Measurements from ENCODE around the gene MCU. TPM values are rescaled to one million over a fixed set of nuclear protein-coding genes. Genes with fewer than 3 reads are reported as not detected.

The MCU gene
- total RNA-seq, 1 donor from 2014 or later = 66.3 TPM

- no peak overlapping the region for H3K9ac ChIP-seq
- no peaks in the 10 kb centered on the region for H3K9me3 Mint-ChIP-seq
- H3K4me3 Mint-ChIP-seq = no peak overlapping the region
- no peaks in the 10 kb centered on the region for H3K27me3 ChIP-seq
- TF ChIP-seq EZH2phosphoT487 (IDR thresholded peaks at IDR 0.05) = no peak
- no peak for TF ChIP-seq EZH2 (IDR thresholded peaks at IDR 0.05)
- no peak for TF ChIP-seq CTCF (IDR thresholded peaks at IDR 0.05)
- no peak overlapping the region for H3K4me2 ChIP-seq
- no peaks in the 10 kb centered on the region for H3K36me3 ChIP-seq
- H3K27me3 Mint-ChIP-seq (ENCODE audit: insufficient read depth, low read depth) = no peaks in the 10 kb centered on the region
- H4K20me1 ChIP-seq (ENCODE audit: low read depth) = peaks cover 4% of the 10 kb centered on the region
- H3K4me1 ChIP-seq = peaks cover 8% of the 10 kb centered on the region
- no peaks in the 10 kb centered on the region for H3K9me3 ChIP-seq (ENCODE audit: low read depth)
- no peak for DNase-seq (ENCODE audit: low spot score)
- peaks cover 8% of the 10 kb centered on the region for H3K4me1 Mint-ChIP-seq
- no peak overlapping the region for H3K27ac Mint-ChIP-seq
- H3K79me2 ChIP-seq (ENCODE audit: low read depth) = peaks cover 31% of the 10 kb centered on the region
- no peak overlapping the region for H3K27ac ChIP-seq
- H2AFZ ChIP-seq (replicated peaks) = no peak overlapping the region
- no peaks in the 10 kb centered on the region for H3K36me3 Mint-ChIP-seq
- H3K4me3 ChIP-seq = no peak overlapping the region
- no peaks in the 10 kb centered on the region for H3F3A ChIP-seq (ENCODE audit: low read depth)
Observed at GRCh38 chr10:72794260-72794659, 102.3 kb downstream of the MCU start.

- H4K20me1 ChIP-seq (ENCODE audit: low read depth) = peaks cover 4% of the 10 kb centered on the region
- Mint-ChIP-seq H3K4me1 (peaks cover 10% of the 10 kb centered on the region), H3K27me3 (ENCODE audit: insufficient read depth, low read depth) (no peaks in the 10 kb centered on the region), H3K27ac (no peak overlapping the region), H3K4me3 (no peak overlapping the region), H3K9me3 (no peaks in the 10 kb centered on the region), H3K36me3 (no peaks in the 10 kb centered on the region)
- no peak overlapping the region for H3K9ac ChIP-seq
- peaks cover 25% of the 10 kb centered on the region for H3K79me2 ChIP-seq (ENCODE audit: low read depth)
- H3K4me3 ChIP-seq = no peak overlapping the region
- no peak overlapping the region for H2AFZ ChIP-seq (replicated peaks)
- no peak for TF ChIP-seq EZH2phosphoT487 (IDR thresholded peaks at IDR 0.05)
- TF ChIP-seq CTCF (IDR thresholded peaks at IDR 0.05) = no peak
- no peak for TF ChIP-seq EZH2 (IDR thresholded peaks at IDR 0.05)
- no peak overlapping the region for H3K4me2 ChIP-seq
- H3K36me3 ChIP-seq = no peaks in the 10 kb centered on the region
- no peaks in the 10 kb centered on the region for H3K27me3 ChIP-seq
- no peak overlapping the region for H3K27ac ChIP-seq
- H3F3A ChIP-seq (ENCODE audit: low read depth) = no peaks in the 10 kb centered on the region
- H3K4me1 ChIP-seq = peaks cover 8% of the 10 kb centered on the region
- H3K9me3 ChIP-seq (ENCODE audit: low read depth) = no peaks in the 10 kb centered on the region
- DNase-seq (ENCODE audit: low spot score) = no peak
Observed at GRCh38 chr10:72796042-72796441, 104.1 kb downstream of the MCU start.

DNA sequence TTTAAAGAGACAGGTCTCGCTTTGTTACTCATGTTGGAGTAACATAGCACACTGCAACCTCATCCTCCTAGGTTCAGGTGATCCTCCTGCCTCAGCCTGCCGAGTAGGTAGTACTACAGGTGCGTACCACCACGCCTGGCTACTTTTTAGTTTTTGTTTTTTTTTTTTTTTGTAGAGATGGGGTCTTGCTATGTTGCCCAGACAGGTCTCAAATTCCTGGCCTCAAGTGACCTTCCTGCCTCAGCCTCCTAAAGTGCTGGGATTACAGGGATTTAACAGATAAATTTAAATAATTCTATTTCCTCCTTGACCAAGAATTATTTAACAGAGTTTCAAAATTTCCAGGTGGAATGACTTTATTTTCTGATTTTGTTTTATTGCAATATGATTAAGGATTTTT lies 104.6 kb downstream of the MCU start:
- Mint-ChIP-seq H3K36me3 (no peaks in the 10 kb centered on the region), H3K4me1 (peaks cover 10% of the 10 kb centered on the region), H3K4me3 (no peak overlapping the region), H3K9me3 (no peaks in the 10 kb centered on the region), H3K27me3 (ENCODE audit: insufficient read depth, low read depth) (no peaks in the 10 kb centered on the region), H3K27ac (no peak overlapping the region)
- Histone ChIP-seq H3F3A (ENCODE audit: low read depth) (no peaks in the 10 kb centered on the region), H4K20me1 (ENCODE audit: low read depth) (peaks cover 4% of the 10 kb centered on the region), H3K9me3 (ENCODE audit: low read depth) (no peaks in the 10 kb centered on the region), H3K36me3 (no peaks in the 10 kb centered on the region), H3K27ac (no peak overlapping the region), H3K4me2 (no peak overlapping the region), H3K4me3 (no peak overlapping the region), H2AFZ (replicated peaks) (no peak overlapping the region), H3K4me1 (peaks cover 8% of the 10 kb centered on the region), H3K27me3 (no peaks in the 10 kb centered on the region), H3K79me2 (ENCODE audit: low read depth) (peaks cover 25% of the 10 kb centered on the region), H3K9ac (no peak overlapping the region)
- DNase-seq (ENCODE audit: low spot score) = no peak
- TF ChIP-seq EZH2 (IDR thresholded peaks at IDR 0.05) = no peak
- TF ChIP-seq EZH2phosphoT487 (IDR thresholded peaks at IDR 0.05) = no peak

- no peaks in the 10 kb centered on the region for H3K36me3 ChIP-seq
- H3K4me1 Mint-ChIP-seq = peaks cover 4% of the 10 kb centered on the region
- no peak overlapping the region for H3K4me3 Mint-ChIP-seq
- no peaks in the 10 kb centered on the region for H3K9me3 ChIP-seq (ENCODE audit: low read depth)
- no peak for DNase-seq (ENCODE audit: low spot score)
- H3K4me2 ChIP-seq = no peak overlapping the region
- no peak overlapping the region for H3K27ac ChIP-seq
- TF ChIP-seq EZH2 (IDR thresholded peaks at IDR 0.05) = no peak
- TF ChIP-seq EZH2phosphoT487 (IDR thresholded peaks at IDR 0.05) = no peak
- no peak for TF ChIP-seq CTCF (IDR thresholded peaks at IDR 0.05)
- no peak overlapping the region for H3K27ac Mint-ChIP-seq
- H3K36me3 Mint-ChIP-seq = no peaks in the 10 kb centered on the region
- H3K27me3 Mint-ChIP-seq (ENCODE audit: insufficient read depth, low read depth) = no peaks in the 10 kb centered on the region
- H2AFZ ChIP-seq (replicated peaks) = no peak overlapping the region
- H3K4me1 ChIP-seq = no peaks in the 10 kb centered on the region
- H3F3A ChIP-seq (ENCODE audit: low read depth) = peaks cover 3% of the 10 kb centered on the region
- no peaks in the 10 kb centered on the region for H4K20me1 ChIP-seq (ENCODE audit: low read depth)
- H3K9ac ChIP-seq = no peak overlapping the region
- H3K4me3 ChIP-seq = no peak overlapping the region
- no peaks in the 10 kb centered on the region for H3K27me3 ChIP-seq
- no peaks in the 10 kb centered on the region for H3K9me3 Mint-ChIP-seq
- H3K79me2 ChIP-seq (ENCODE audit: low read depth) = peaks cover 14% of the 10 kb centered on the region
Observed at GRCh38 chr10:72800000-72800740, 108.2 kb downstream of the MCU start.

Measured in neural progenitor cell (in vitro differentiated cells).